ENCODE data around the gene TNRC6B. TPM values are rescaled to one million over a fixed set of nuclear protein-coding genes. Genes with fewer than 3 reads are reported as not detected.

TNRC6B gene
- total RNA-seq, 1 experiment from 2014 or later, result 58.1 TPM

GRCh38 chr22:40203572-40203971, 25.8 kb downstream of the TNRC6B start:
- no peaks in the 10 kb centered on the region for H3K23me2 ChIP-seq (ENCODE audit: insufficient read length, low read depth, low read length, poor library complexity, severe bottlenecking)
- no peak overlapping the region for H3K14ac ChIP-seq (ENCODE audit: insufficient read depth, low read length)
- Mint-ChIP-seq H3K4me1 (peaks cover 62 to 75% of the 10 kb centered on the region in 2 experiments), H3K4me3 (no peak overlapping the region), H3K36me3 (ENCODE audit: insufficient read depth in 1 of 3, low read depth in 3 of 3) (peaks cover 0 to 9% (median 4%) of the 10 kb centered on the region in 3 experiments; a peak in 3 of 7 replicates), H3K27me3 (ENCODE audit: low read depth) (no peaks in the 10 kb centered on the region), H3K9me3 (no peaks in the 10 kb centered on the region; a peak in 1 of 5 replicates), H3K27ac (peak overlapping the region in 2 of 3 experiments; percentile 26 to 41; a peak in 2 of 7 replicates)
- H2AK5ac ChIP-seq (ENCODE audit: insufficient read length, low read length), result no peak overlapping the region
- H2AFZ ChIP-seq (ENCODE audit: low read length), result no peak overlapping the region
- H3K79me2 ChIP-seq (ENCODE audit: insufficient read depth, low read length), result peaks cover 40% of the 10 kb centered on the region; the same call in 1 of the 2 replicates
- no peak overlapping the region for H3K56ac ChIP-seq (ENCODE audit: insufficient read length, low read depth, low read length)
- no peak overlapping the region for H2BK15ac ChIP-seq (ENCODE audit: low read depth, low read length)
- DNase-seq, result no peak
- peaks cover 4% of the 10 kb centered on the region for H3K79me1 ChIP-seq (ENCODE audit: insufficient read depth, low read depth, low read length, poor library complexity, severe bottlenecking)
- H3K4ac ChIP-seq (ENCODE audit: low read depth, low read length), result no peak overlapping the region
- H4K20me1 ChIP-seq (ENCODE audit: control insufficient read depth, insufficient read depth, insufficient read length), result no peaks in the 10 kb centered on the region
- H3K23ac ChIP-seq (ENCODE audit: insufficient read length, low read depth, low read length), result no peak overlapping the region
- no peak overlapping the region for H3K27ac ChIP-seq (ENCODE audit: insufficient read length, low read depth, low read length)
- H2BK5ac ChIP-seq (ENCODE audit: insufficient read length, low read length), result no peak overlapping the region
- no peak for TF ChIP-seq CTCF (conservative IDR thresholded peaks at IDR 0.05)
- no peak overlapping the region for H2BK12ac ChIP-seq (ENCODE audit: insufficient read length, low read depth, low read length)
- no peak overlapping the region for H3T11ph ChIP-seq (ENCODE audit: low read length)
- no peaks in the 10 kb centered on the region for H3K27me3 ChIP-seq (ENCODE audit: insufficient read depth, low read length)
- H4K5ac ChIP-seq (ENCODE audit: insufficient read length, low read depth, low read length), result no peak overlapping the region
- H4K8ac ChIP-seq (replicated peaks; ENCODE audit: insufficient read length, low read depth, low read length), result no peak overlapping the region
- H2BK120ac ChIP-seq (ENCODE audit: low read depth, low read length, poor library complexity, severe bottlenecking), result no peak overlapping the region
- H3K18ac ChIP-seq (ENCODE audit: insufficient read length, low read depth, low read length), result no peak overlapping the region
- peaks cover 12% of the 10 kb centered on the region; the same call in 1 of the 2 replicates for H3K4me1 ChIP-seq (ENCODE audit: insufficient read depth, low read length)
- H3K4me2 ChIP-seq (ENCODE audit: insufficient read depth, insufficient read length, low read length), result no peak overlapping the region
- no peaks in the 10 kb centered on the region for H3K9me3 ChIP-seq (ENCODE audit: control insufficient read depth, low read depth, low read length)
- H2BK20ac ChIP-seq (ENCODE audit: low read depth, low read length, poor library complexity, severe bottlenecking), result no peak overlapping the region
- WGBS (ENCODE audit: extremely low coverage, insufficient read length, low lambda C conversion rate), result no CpG with 5 or more reads among the region's 5 CpGs
- H4K91ac ChIP-seq (ENCODE audit: insufficient read length, low read depth, low read length), result no peak overlapping the region
- no peak overlapping the region for H3K9ac ChIP-seq (ENCODE audit: extremely low read depth, insufficient read length, low read length)

Measured in H9 (cell line).